Endothelial cell of umbilical vein (primary cell): ENCODE results near the gene ADAMTSL2.

Source experiments
- CTCF ChIP-seq, 2 donors: IDR thresholded peaks; 1 replicate in 1 of 2; 2 replicates in 1 of 2; pipeline ENCODE4 v1.5.1; 2011; ENCODE audit warnings: low read length in 2 of 2, mild to moderate bottlenecking in 2 of 2, moderate library complexity in 2 of 2, control low read depth in 1 of 2, inconsistent platforms in 1 of 2, low read depth in 1 of 2; ENCODE audit not compliant: insufficient read depth in 1 of 2; ENCODE audit errors: extremely low read depth in 1 of 2
- EZH2 ChIP-seq: IDR thresholded peaks from 2 replicates; pipeline ENCODE4 v1.6.1; 2012; ENCODE audit warnings: borderline replicate concordance, low read depth, mild to moderate bottlenecking, moderate library complexity, low read length, inconsistent platforms; ENCODE audit not compliant: severe bottlenecking
- FOS ChIP-seq: IDR thresholded peaks from 2 replicates; pipeline ENCODE4 v1.6.1; 2011; ENCODE audit warnings: mild to moderate bottlenecking, low read length, moderate library complexity, borderline replicate concordance; ENCODE audit not compliant: insufficient read depth
- MAX ChIP-seq: IDR thresholded peaks from 2 replicates; pipeline ENCODE4 v1.6.1; 2011; ENCODE audit not compliant: insufficient read depth, insufficient read length
- MYC ChIP-seq: IDR thresholded peaks from one replicate; pipeline ENCODE4 v1.6.1; 2011; ENCODE audit warnings: mild to moderate bottlenecking, low read depth, low read length
- POLR2A ChIP-seq: IDR thresholded peaks from 2 replicates; pipeline ENCODE4 v1.6.1; 2012; ENCODE audit warnings: low read depth, mild to moderate bottlenecking, control low read depth, low read length
- POLR2AphosphoS5 ChIP-seq: IDR thresholded peaks from 2 replicates; pipeline ENCODE4 v1.6.1; 2012; ENCODE audit warnings: low read depth, mild to moderate bottlenecking, control low read depth, low read length, moderate library complexity; ENCODE audit not compliant: insufficient read depth

- TF ChIP-seq POLR2AphosphoS5, result no peak
- TF ChIP-seq EZH2, result no peak
- no peak for TF ChIP-seq CTCF (IDR thresholded peaks at IDR 0.05; ENCODE audit: extremely low read depth in 1 of 2, insufficient read depth in 1 of 2, low read depth in 1 of 2, low read length in 2 of 2)
- no peak for TF ChIP-seq MAX
- TF ChIP-seq POLR2A, result no peak
- no peak for TF ChIP-seq FOS
- no peak for TF ChIP-seq MYC
Observed at GRCh38 chr9:133569891-133570690, 35.6 kb downstream of the ADAMTSL2 start.
